Natural killer cell (primary cell): ENCODE results near the gene EIF4G2. TPM values are rescaled to one million over a fixed set of nuclear protein-coding genes. Genes with fewer than 3 reads are reported as not detected.

Experiments
- ATAC-seq, 3 donors: fragments of 150-1000 bp in 2 of 3; fragments of 200-7000 bp in 1 of 3; cut with Tn5 transposase; 1 replicate in 1 of 3; 2 replicates in 2 of 3; pipeline ENCODE4 v1.10.0; 2021; ENCODE audit warnings: mild to moderate bottlenecking in 2 of 3, moderate library complexity in 2 of 3
- DNase-seq, 2 donors: peaks; one replicate each; pipeline versions ENCODE4 v3.0.0 to v3.0.0-alpha.2; 2013 to 2021; ENCODE audit warnings: mixed read lengths in 1 of 2
- H3K27ac ChIP-seq: one replicate; pipeline ENCODE4 v1.5.1; 2013; ENCODE audit warnings: mild to moderate bottlenecking, low read length
- H3K27me3 ChIP-seq: one replicate; pipeline ENCODE4 v1.6.1; 2013; ENCODE audit warnings: low read length; ENCODE audit not compliant: control insufficient read depth, insufficient read depth
- H3K36me3 ChIP-seq: one replicate; pipeline ENCODE4 v1.6.1; 2013; ENCODE audit warnings: low read length; ENCODE audit not compliant: control insufficient read depth, insufficient read depth
- H3K4me1 ChIP-seq: one replicate; pipeline ENCODE4 v1.6.1; 2013; ENCODE audit warnings: low read length; ENCODE audit not compliant: control insufficient read depth, insufficient read depth
- H3K4me3 ChIP-seq: one replicate; pipeline ENCODE4 v1.5.1; 2013; ENCODE audit warnings: low read length
- H3K9me3 ChIP-seq: one replicate; pipeline ENCODE4 v1.6.1; 2013; ENCODE audit warnings: low read length; ENCODE audit not compliant: control insufficient read depth, insufficient read depth
- H3K27ac Mint-ChIP-seq, 2 donors: one replicate each; pipeline ENCODE4 v1.8.0; 2022; ENCODE audit warnings: mild to moderate bottlenecking in 2 of 2, mixed read lengths in 2 of 2, moderate library complexity in 1 of 2
- H3K27me3 Mint-ChIP-seq, 2 donors: one replicate each; pipeline ENCODE4 v1.8.0; 2022; ENCODE audit warnings: low read depth in 2 of 2, mixed read lengths in 2 of 2
- H3K36me3 Mint-ChIP-seq: one replicate; pipeline ENCODE4 v1.8.0; 2022; ENCODE audit warnings: mixed read lengths
- H3K4me1 Mint-ChIP-seq, 2 donors: one replicate each; pipeline ENCODE4 v1.8.0; 2022; ENCODE audit warnings: mixed read lengths in 2 of 2
- H3K4me3 Mint-ChIP-seq: one replicate; pipeline ENCODE4 v1.8.0; 2022; ENCODE audit warnings: mild to moderate bottlenecking, moderate library complexity, mixed read lengths
- H3K9me3 Mint-ChIP-seq, 2 donors: one replicate each; pipeline ENCODE4 v1.8.0; 2022; ENCODE audit warnings: mixed read lengths in 2 of 2
- CTCF ChIP-seq: fragments of 200-600 bp; IDR thresholded peaks from one replicate; pipeline ENCODE4 v1.8.0; 2022; ENCODE audit warnings: antibody characterized with exemption
- WGBS: methylation state at CpG from one replicate; pipeline ENCODE4 v1.1.7; 2013; ENCODE audit warnings: missing lambda C conversion rate; ENCODE audit not compliant: insufficient coverage; 5-methylcytosine and 5-hydroxymethylcytosine counted together
- intact Hi-C: fragments of 100-400 bp; cut with micrococcal nuclease; formaldehyde crosslinking; loops from one replicate; pipeline ENCODE4 v1.14.2; 2022
- total RNA-seq, 4 donors: library from RNA; stranded (reverse); fragments of 120-200 nt in 1 of 4; gene quantifications; one replicate each; pipeline versions ENCODE4 v1.2.3 to v1.2.4, GENCODE V29; 2013 to 2022

EIF4G2 gene
- total RNA-seq, 3 donors from 2014 or later (not counting 1 experiment from before 2014, with no cell fraction given): 718 to 820 (median 751) TPM

- no peak for ATAC-seq
- Histone ChIP-seq H3K9me3 (no peaks in the 10 kb centered on the region), H3K27ac (no peak overlapping the region), H3K4me3 (no peak overlapping the region), H3K4me1 (no peaks in the 10 kb centered on the region), H3K36me3 (peaks cover 80% of the 10 kb centered on the region), H3K27me3 (no peaks in the 10 kb centered on the region)
- 94% methylated on average over 3 of the region's 4 CpGs for WGBS
- DNase-seq: no peak
- H3K4me1 Mint-ChIP-seq: peaks cover 0 to 6% of the 10 kb centered on the region in 2 donors
- no peaks in the 10 kb centered on the region for H3K27me3 Mint-ChIP-seq
- H3K4me3 Mint-ChIP-seq: no peak overlapping the region
- H3K9me3 Mint-ChIP-seq: no peaks in the 10 kb centered on the region
- H3K36me3 Mint-ChIP-seq: peaks cover 11% of the 10 kb centered on the region
- H3K27ac Mint-ChIP-seq: no peak overlapping the region
- TF ChIP-seq CTCF: no peak
- intact Hi-C loops: no loop called here
Measured at GRCh38 chr11:10762913-10763421, 45.8 kb downstream of the EIF4G2 start.

- H3K9me3 Mint-ChIP-seq: no peaks in the 10 kb centered on the region
- H3K27ac Mint-ChIP-seq: no peak overlapping the region
- peaks cover 11% of the 10 kb centered on the region for H3K36me3 Mint-ChIP-seq
- Histone ChIP-seq H3K9me3 (no peaks in the 10 kb centered on the region), H3K27ac (no peak overlapping the region), H3K4me3 (no peak overlapping the region), H3K4me1 (no peaks in the 10 kb centered on the region), H3K27me3 (no peaks in the 10 kb centered on the region), H3K36me3 (peaks cover 87% of the 10 kb centered on the region)
- no peak for ATAC-seq
- no peak overlapping the region for H3K4me3 Mint-ChIP-seq
- no peak for DNase-seq
- H3K27me3 Mint-ChIP-seq: no peaks in the 10 kb centered on the region
- peaks cover 0 to 6% of the 10 kb centered on the region in 2 donors for H3K4me1 Mint-ChIP-seq
- TF ChIP-seq CTCF: no peak
- intact Hi-C loops: no loop called here
Measured at GRCh38 chr11:10762185-10762584, 46.5 kb downstream of the EIF4G2 start.

- intact Hi-C loops: no loop called here
- TF ChIP-seq CTCF: no peak
- H3K4me1 ChIP-seq: no peaks in the 10 kb centered on the region
- ATAC-seq (no peak), DNase-seq (no peak)
- H3K27me3 Mint-ChIP-seq: no peaks in the 10 kb centered on the region
- no peaks in the 10 kb centered on the region for H3K9me3 Mint-ChIP-seq
- WGBS: 94% methylated on average over 3 of the region's 6 CpGs
- peaks cover 90% of the 10 kb centered on the region for H3K36me3 ChIP-seq
- H3K27ac ChIP-seq: no peak overlapping the region
- H3K27ac Mint-ChIP-seq: no peak overlapping the region
- peaks cover 11% of the 10 kb centered on the region for H3K36me3 Mint-ChIP-seq
- H3K4me1 Mint-ChIP-seq: peaks cover 0 to 6% of the 10 kb centered on the region in 2 donors
- H3K4me3 ChIP-seq: no peak overlapping the region
- no peaks in the 10 kb centered on the region for H3K27me3 ChIP-seq
- H3K4me3 Mint-ChIP-seq: no peak overlapping the region
- H3K9me3 ChIP-seq: no peaks in the 10 kb centered on the region
Measured at GRCh38 chr11:10761085-10761698, 47.5 kb downstream of the EIF4G2 start.

- no peak overlapping the region for H3K27ac Mint-ChIP-seq
- ATAC-seq (peak in 1 of 3 donors; percentile 50), DNase-seq (no peak)
- Histone ChIP-seq H3K4me3 (no peak overlapping the region), H3K36me3 (peaks cover 86% of the 10 kb centered on the region), H3K27me3 (no peaks in the 10 kb centered on the region), H3K27ac (no peak overlapping the region), H3K9me3 (no peaks in the 10 kb centered on the region), H3K4me1 (no peaks in the 10 kb centered on the region)
- TF ChIP-seq CTCF: no peak
- no peak overlapping the region for H3K4me3 Mint-ChIP-seq
- H3K36me3 Mint-ChIP-seq: peaks cover 4% of the 10 kb centered on the region
- intact Hi-C loops: no loop called here
- H3K4me1 Mint-ChIP-seq: peaks cover 0 to 6% of the 10 kb centered on the region in 2 donors
- 100% methylated on average over 1 of the region's 1 CpG for WGBS
- H3K9me3 Mint-ChIP-seq: no peaks in the 10 kb centered on the region
- H3K27me3 Mint-ChIP-seq: no peaks in the 10 kb centered on the region
Measured at GRCh38 chr11:10758957-10759356, 49.8 kb downstream of the EIF4G2 start.
